H1 (cell line): ENCODE results near the gene AP3D1. TPM values are rescaled to one million over a fixed set of nuclear protein-coding genes. Genes with fewer than 3 reads are reported as not detected.

Experiments used
- CTCF ChIA-PET: fragments of 300-600 bp; sonication (Branson Sonifier 250); formaldehyde crosslinking; loops from one replicate; lab custom pipeline; 2021; ENCODE audit not compliant: partially characterized antibody; lab: Charles Lee
- POLR2A ChIA-PET: fragments of 300-600 bp; sonication (Branson Sonifier 250); formaldehyde crosslinking; loops from one replicate; lab custom pipeline; 2021; ENCODE audit warnings: inconsistent platforms; ENCODE audit not compliant: partially characterized antibody; lab: Charles Lee
- DNase-seq, 2 experiments: peaks; one replicate each; pipeline versions ENCODE4 v3.0.0 to v3.0.0-alpha.2; 2010 to 2022; ENCODE audit warnings: low spot score in 2 of 2, low read depth in 1 of 2, mixed read lengths in 1 of 2
- FAIRE-seq: peaks from 2 replicates; lab custom pipeline; 2011; peaks lifted over from hg19 to GRCh38; lab: Jason Lieb, UNC
- H2AFZ ChIP-seq: 2 replicates; pipeline ENCODE4 v1.8.1; 2012; ENCODE audit warnings: low read length, inconsistent platforms
- H2AK5ac ChIP-seq: 2 replicates; pipeline ENCODE4 v1.6.1; 2013; ENCODE audit warnings: low read depth, low read length
- H2BK120ac ChIP-seq: replicated peaks from 2 replicates; pipeline ENCODE3; 2013; ENCODE audit warnings: low read depth, low read length, inconsistent platforms
- H2BK12ac ChIP-seq: 2 replicates; pipeline ENCODE4 v1.6.1; 2013; ENCODE audit warnings: low read depth, low read length
- H2BK15ac ChIP-seq: 2 replicates; pipeline ENCODE4 v1.6.1; 2013; ENCODE audit warnings: low read length
- H2BK20ac ChIP-seq: 2 replicates; pipeline ENCODE4 v1.6.1; 2013; ENCODE audit warnings: low read length
- H2BK5ac ChIP-seq: 2 replicates; pipeline ENCODE4 v1.6.1; 2013; ENCODE audit warnings: low read depth, low read length
- H3K14ac ChIP-seq: 2 replicates; pipeline ENCODE4 v1.6.1; 2013; ENCODE audit warnings: inconsistent platforms; ENCODE audit not compliant: insufficient read length
- H3K18ac ChIP-seq: 2 replicates; pipeline ENCODE4 v1.6.1; 2013; ENCODE audit warnings: low read length; ENCODE audit errors: extremely low read depth
- H3K23ac ChIP-seq: 2 replicates; pipeline ENCODE4 v1.6.1; 2013; ENCODE audit warnings: inconsistent platforms; ENCODE audit not compliant: insufficient read length
- H3K23me2 ChIP-seq: 2 replicates; pipeline ENCODE4 v1.6.1; 2013; ENCODE audit warnings: low read depth, low read length
- H3K27ac ChIP-seq: 2 replicates; pipeline ENCODE4 v1.6.1; 2011; ENCODE audit warnings: low read depth, low read length, inconsistent platforms
- H3K27me3 ChIP-seq, 4 experiments: replicated peaks in 1 of 4; 1 replicate in 1 of 4; 2 replicates in 3 of 4; pipeline versions ENCODE4 v1.6.1 to v1.8.1; 2011 to 2013; ENCODE audit warnings: low read length in 3 of 4, mild to moderate bottlenecking in 3 of 4, inconsistent platforms in 2 of 4, mixed read lengths in 2 of 4, moderate library complexity in 1 of 4; ENCODE audit not compliant: control insufficient read depth in 3 of 4, insufficient read depth in 3 of 4; ENCODE audit errors: extremely low read depth in 1 of 4
- H3K36me3 ChIP-seq, 4 experiments: 2 replicates each; pipeline versions ENCODE4 v1.6.1 to v1.8.1; 2011 to 2013; ENCODE audit warnings: mild to moderate bottlenecking in 4 of 4, low read length in 3 of 4, moderate library complexity in 2 of 4, control low read depth in 1 of 4, inconsistent platforms in 1 of 4; ENCODE audit not compliant: insufficient read depth in 4 of 4, control insufficient read depth in 2 of 4
- H3K4ac ChIP-seq: replicated peaks from 2 replicates; pipeline ENCODE3; 2013; ENCODE audit warnings: low read length, low read depth, mixed read lengths, inconsistent platforms; ENCODE audit not compliant: insufficient read length
- H3K4me1 ChIP-seq, 4 experiments: replicated peaks in 1 of 4; 1 replicate in 1 of 4; 2 replicates in 3 of 4; pipeline versions ENCODE4 v1.6.1 to v1.8.1; 2011 to 2013; ENCODE audit warnings: low read length in 3 of 4, inconsistent platforms in 2 of 4, mixed read lengths in 1 of 4; ENCODE audit not compliant: insufficient read depth in 4 of 4, control insufficient read depth in 3 of 4
- H3K4me2 ChIP-seq, 2 experiments: 2 replicates each; pipeline versions ENCODE4 v1.6.1 to v1.8.1; 2011 to 2013; ENCODE audit warnings: low read depth in 2 of 2, low read length in 2 of 2, control low read depth in 1 of 2, inconsistent platforms in 1 of 2, mild to moderate bottlenecking in 1 of 2; ENCODE audit not compliant: insufficient read depth in 1 of 2
- H3K4me3 ChIP-seq, 4 experiments: fragments of 200-600, 300-600 bp in 1 of 4; sonication (generic), shearing (Covaris generic), sonication (Bioruptor Twin) in 1 of 4; 2 replicates each; pipeline versions ENCODE4 v1.5.1 to v1.8.1; 2011 to 2016; ENCODE audit warnings: low read length in 4 of 4, low read depth in 3 of 4, control low read depth in 2 of 4, inconsistent platforms in 2 of 4, mild to moderate bottlenecking in 2 of 4, mixed read lengths in 1 of 4, moderate library complexity in 1 of 4; ENCODE audit not compliant: insufficient read depth in 2 of 4; ENCODE audit errors: extremely low read depth in 1 of 4
- H3K56ac ChIP-seq: replicated peaks from 2 replicates; pipeline ENCODE3; 2013; ENCODE audit warnings: low read depth, mild to moderate bottlenecking, mixed read lengths, low read length, inconsistent platforms; ENCODE audit not compliant: insufficient read length
- H3K79me1 ChIP-seq: 2 replicates; pipeline ENCODE4 v1.6.1; 2013; ENCODE audit warnings: low read depth, low read length, control low read depth
- H3K79me2 ChIP-seq, 2 experiments: 2 replicates each; pipeline versions ENCODE4 v1.6.1 to v1.8.1; 2012 to 2013; ENCODE audit warnings: low read length in 2 of 2, mild to moderate bottlenecking in 2 of 2, inconsistent platforms in 1 of 2; ENCODE audit not compliant: insufficient read depth in 2 of 2, control insufficient read depth in 1 of 2
- H3K9ac ChIP-seq, 4 experiments: replicated peaks in 1 of 4; 1 replicate in 1 of 4; 2 replicates in 3 of 4; pipeline versions ENCODE4 v1.6.1 to v1.8.1; 2011 to 2013; ENCODE audit warnings: low read depth in 3 of 4, low read length in 3 of 4, control low read depth in 2 of 4, mild to moderate bottlenecking in 2 of 4, moderate library complexity in 2 of 4, inconsistent platforms in 1 of 4; ENCODE audit errors: extremely low read depth in 1 of 4
- H3K9me3 ChIP-seq, 2 experiments: 2 replicates each; pipeline versions ENCODE4 v1.6.1 to v1.8.1; 2012 to 2013; ENCODE audit warnings: mild to moderate bottlenecking in 2 of 2, moderate library complexity in 2 of 2, control low read depth in 1 of 2, inconsistent platforms in 1 of 2, low read depth in 1 of 2, low read length in 1 of 2, mixed read lengths in 1 of 2; ENCODE audit not compliant: insufficient read depth in 2 of 2
- H4K20me1 ChIP-seq, 2 experiments: replicated peaks in 1 of 2; 2 replicates each; pipeline versions ENCODE3 to v1.8.1; 2011 to 2013; ENCODE audit warnings: inconsistent platforms in 2 of 2, low read length in 2 of 2, mild to moderate bottlenecking in 1 of 2; ENCODE audit not compliant: insufficient read depth in 2 of 2, control insufficient read depth in 1 of 2
- H4K5ac ChIP-seq: 2 replicates; pipeline ENCODE4 v1.6.1; 2013; ENCODE audit warnings: low read length, low read depth, mixed read lengths, inconsistent platforms; ENCODE audit not compliant: insufficient read length
- H4K8ac ChIP-seq: 2 replicates; pipeline ENCODE4 v1.8.0; 2013; ENCODE audit warnings: mild to moderate bottlenecking, moderate library complexity, low read length, inconsistent platforms; ENCODE audit not compliant: insufficient read depth; ENCODE audit errors: extremely low read depth
- H4K91ac ChIP-seq: replicated peaks from 2 replicates; pipeline ENCODE3; 2013; ENCODE audit warnings: low read length, mixed read lengths, inconsistent platforms; ENCODE audit not compliant: insufficient read length
- BACH1 ChIP-seq: IDR thresholded peaks from 2 replicates; pipeline ENCODE4 v1.6.1; 2012; ENCODE audit warnings: low read length, improper control_type of control experiment
- CEBPB ChIP-seq: IDR thresholded peaks from 2 replicates; pipeline ENCODE4 v1.6.1; 2012; ENCODE audit warnings: low read depth, low read length
- CTBP2 ChIP-seq: IDR thresholded peaks from 2 replicates; pipeline ENCODE4 v1.7.0; 2011; ENCODE audit warnings: borderline replicate concordance, mild to moderate bottlenecking, moderate library complexity, mixed read lengths, low read length; ENCODE audit not compliant: insufficient read depth, insufficient read length
- CTCF ChIP-seq, 3 experiments: IDR thresholded peaks; 1 replicate in 2 of 3; 2 replicates in 1 of 3; pipeline versions ENCODE4 v1.5.1 to v1.6.1; 2011; ENCODE audit warnings: low read length in 3 of 3, mild to moderate bottlenecking in 3 of 3, inconsistent platforms in 2 of 3, low read depth in 1 of 3, moderate library complexity in 1 of 3; ENCODE audit not compliant: insufficient read depth in 1 of 3; ENCODE audit errors: control extremely low read depth in 1 of 3
- JUN ChIP-seq: IDR thresholded peaks from 2 replicates; pipeline ENCODE4 v1.6.1; 2011; ENCODE audit warnings: low read depth, mild to moderate bottlenecking, improper control_type of control experiment, low read length
- NRF1 ChIP-seq: IDR thresholded peaks from 2 replicates; pipeline ENCODE4 v1.6.1; 2011; ENCODE audit warnings: mild to moderate bottlenecking, low read depth, low read length, improper control_type of control experiment
- SAP30 ChIP-seq: fragments of 300-600 bp; sonication (generic); IDR thresholded peaks from 2 replicates; pipeline ENCODE4 v1.7.1; 2012; ENCODE audit warnings: low read length, moderate library complexity, mild to moderate bottlenecking, inconsistent platforms; ENCODE audit not compliant: insufficient read depth, insufficient replicate concordance
- TCF12 ChIP-seq: IDR thresholded peaks from 2 replicates; pipeline ENCODE4 v1.6.1; 2011; ENCODE audit warnings: low read depth, mild to moderate bottlenecking, low read length
- WGBS, 2 experiments: shearing (Covaris generic) in 1 of 2; methylation state at CpG; one replicate each; pipeline versions ENCODE4 v1.1.6 to v1.1.7; 2013 to 2015; ENCODE audit warnings: low lambda C conversion rate in 2 of 2, mixed read lengths in 2 of 2, inconsistent platforms in 1 of 2, low coverage in 1 of 2, missing lambda C conversion rate in 1 of 2; ENCODE audit not compliant: insufficient replicate concordance in 2 of 2, insufficient coverage in 1 of 2, insufficient read length in 1 of 2; ENCODE audit errors: extremely low coverage in 1 of 2, missing lambda C conversion rate in 1 of 2; 5-methylcytosine and 5-hydroxymethylcytosine counted together
- polyA plus RNA-seq, 7 experiments: library from polyadenylated mRNA; depleted of rRNA in 3 of 7; stranded (reverse) in 5 of 7; unstranded in 2 of 7; fragments of >200 nt in 5 of 7; fragments of 200-250 nt in 2 of 7; gene quantifications; 1 replicate in 5 of 7; 2 replicates in 1 of 7; 4 replicates in 1 of 7; pipeline versions ENCODE4 v1.2.1 to v1.2.3, GENCODE V29; 2011 to 2013; ENCODE audit warnings: missing spikeins in 2 of 7, mixed read lengths in 2 of 7
- total RNA-seq: library from RNA; stranded (reverse); fragmentation: NEBNext Ultra II Directional; extraction: Animal tissue kit (Norgen Biotek cat#: 25700); gene quantifications from 2 replicates; pipeline ENCODE4 v1.2.1, GENCODE V29; 2021

Gene AP3D1
- total and polyA plus RNA-seq, 2 of the 8 experiments (the other 6 are each of a cell fraction or from before 2014, with no cell fraction given): 161 to 174 TPM

DNA sequence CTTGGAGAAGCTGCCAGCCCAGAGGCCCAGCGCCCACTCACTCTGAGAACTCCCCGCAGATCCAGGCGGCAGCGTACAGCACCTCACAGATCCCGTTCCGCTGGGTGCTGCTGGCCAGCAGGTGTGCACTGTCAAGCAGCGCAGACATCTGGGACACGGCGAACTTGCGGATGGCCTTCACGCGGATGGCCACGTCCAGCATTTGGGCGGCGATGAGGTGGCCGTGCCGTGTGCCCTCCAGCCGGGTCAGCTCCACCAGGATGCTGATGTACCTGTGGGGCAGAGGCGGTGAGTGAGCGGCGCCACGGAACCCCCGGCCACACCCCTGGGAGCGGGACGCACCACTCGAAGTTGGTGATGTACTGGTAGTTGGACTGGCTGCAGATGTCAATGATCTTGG is 30.5 kb downstream of the AP3D1 start:
- no peak overlapping the region for H2BK120ac ChIP-seq
- no peak overlapping the region for H3K4me3 ChIP-seq
- H3K79me2 ChIP-seq: no peaks in the 10 kb centered on the region
- no peaks in the 10 kb centered on the region for H3K23me2 ChIP-seq
- H2BK12ac ChIP-seq: no peak overlapping the region
- H2AFZ ChIP-seq: no peak overlapping the region
- H4K91ac ChIP-seq: no peak overlapping the region
- H3K27me3 ChIP-seq: no peaks in the 10 kb centered on the region
- H3K4me2 ChIP-seq: no peak overlapping the region
- H3K79me1 ChIP-seq: peaks cover 4% of the 10 kb centered on the region; the same call in 1 of the 2 replicates
- H3K4ac ChIP-seq: no peak overlapping the region
- H2BK5ac ChIP-seq: no peak overlapping the region
- WGBS, 2 experiments: 98% methylated on average over 26 of the region's 26 CpGs; no CpG with 5 or more reads in 1 of the 2 experiments
- no peak overlapping the region for H3K23ac ChIP-seq
- H3K27ac ChIP-seq: no peak overlapping the region
- no peak overlapping the region for H3K14ac ChIP-seq
- no peak overlapping the region for H3K56ac ChIP-seq
- H2AK5ac ChIP-seq: no peak overlapping the region
- CTCF ChIA-PET: interaction anchor here (1.0 kb wide), 1 partner anchor 8 kb away, joined by 3 read pairs; no protein-coding TSS in a partner anchor
- no peak for DNase-seq
- no peaks in the 10 kb centered on the region for H3K4me1 ChIP-seq
- no peak overlapping the region; the same call in 1 of the 2 replicates for H4K8ac ChIP-seq
- FAIRE-seq: no peak
- no peak overlapping the region for H2BK15ac ChIP-seq
- TF ChIP-seq JUN (no peak), CTBP2 (no peak), NRF1 (no peak), TCF12 (no peak), CTCF (IDR thresholded peaks at IDR 0.05; ENCODE audit: control extremely low read depth in 1 of 3, insufficient read depth in 1 of 3, low read depth in 1 of 3, low read length in 3 of 3) (no peak), CEBPB (no peak), BACH1 (no peak), SAP30 (no peak)
- no peak overlapping the region for H2BK20ac ChIP-seq
- peaks cover 15 to 34% of the 10 kb centered on the region in 2 experiments for H4K20me1 ChIP-seq
- peaks cover 58 to 75% (median 69%) of the 10 kb centered on the region in 4 experiments for H3K36me3 ChIP-seq
- POLR2A ChIA-PET: interaction anchor here (1.5 kb wide), 1 partner anchor 9 kb away, joined by 4 read pairs; no protein-coding TSS in a partner anchor
- H3K9me3 ChIP-seq: no peaks in the 10 kb centered on the region
- H4K5ac ChIP-seq: no peak overlapping the region
- H3K18ac ChIP-seq: no peak overlapping the region
- H3K9ac ChIP-seq: no peak overlapping the region
